Peyer's patch (tissue), 4 donors: ENCODE results near the gene NEDD4L.

Experiments used
- POLR2A ChIP-seq, 2 donors: fragments of 450-650 bp; IDR thresholded peaks; one replicate each; pipeline ENCODE4 v1.5.1; 2017; ENCODE audit warnings: antibody characterized with exemption in 2 of 2, mild to moderate bottlenecking in 2 of 2, moderate library complexity in 2 of 2
- TF ChIP-seq, protein P1 (sequence below), 6 experiments: fragments of 450-650 bp in 4 of 6; fragments of 200-600 bp in 2 of 6; sonication (generic) in 1 of 6; IDR thresholded peaks; one replicate each; pipeline ENCODE4 v1.5.1; 2017 to 2019; ENCODE audit warnings: antibody characterized with exemption in 6 of 6, mild to moderate bottlenecking in 3 of 6, moderate library complexity in 1 of 6

DNA sequence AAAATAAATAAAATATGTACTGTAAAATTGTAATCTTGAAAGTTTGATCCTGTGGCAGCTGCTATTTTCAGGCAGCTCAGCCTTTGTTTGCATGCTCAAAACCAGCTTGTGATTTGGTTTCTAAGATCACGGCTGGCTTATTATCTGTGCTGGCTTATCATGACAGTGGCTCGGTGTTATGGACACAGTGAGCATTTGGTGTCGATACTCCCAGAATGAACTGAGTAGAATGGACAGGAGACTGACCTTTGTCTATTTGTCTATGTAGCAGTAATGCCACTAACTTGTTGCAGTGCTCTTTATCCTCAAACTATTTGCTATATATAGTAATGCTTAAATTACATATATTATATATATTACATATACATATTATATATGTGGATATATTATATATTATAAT lies 58.8 kb downstream of the NEDD4L start:
- TF ChIP-seq, protein P1, sequence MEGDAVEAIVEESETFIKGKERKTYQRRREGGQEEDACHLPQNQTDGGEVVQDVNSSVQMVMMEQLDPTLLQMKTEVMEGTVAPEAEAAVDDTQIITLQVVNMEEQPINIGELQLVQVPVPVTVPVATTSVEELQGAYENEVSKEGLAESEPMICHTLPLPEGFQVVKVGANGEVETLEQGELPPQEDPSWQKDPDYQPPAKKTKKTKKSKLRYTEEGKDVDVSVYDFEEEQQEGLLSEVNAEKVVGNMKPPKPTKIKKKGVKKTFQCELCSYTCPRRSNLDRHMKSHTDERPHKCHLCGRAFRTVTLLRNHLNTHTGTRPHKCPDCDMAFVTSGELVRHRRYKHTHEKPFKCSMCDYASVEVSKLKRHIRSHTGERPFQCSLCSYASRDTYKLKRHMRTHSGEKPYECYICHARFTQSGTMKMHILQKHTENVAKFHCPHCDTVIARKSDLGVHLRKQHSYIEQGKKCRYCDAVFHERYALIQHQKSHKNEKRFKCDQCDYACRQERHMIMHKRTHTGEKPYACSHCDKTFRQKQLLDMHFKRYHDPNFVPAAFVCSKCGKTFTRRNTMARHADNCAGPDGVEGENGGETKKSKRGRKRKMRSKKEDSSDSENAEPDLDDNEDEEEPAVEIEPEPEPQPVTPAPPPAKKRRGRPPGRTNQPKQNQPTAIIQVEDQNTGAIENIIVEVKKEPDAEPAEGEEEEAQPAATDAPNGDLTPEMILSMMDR (IDR thresholded peaks at IDR 0.05) = no peak
- TF ChIP-seq POLR2A (IDR thresholded peaks at IDR 0.05) = no peak
